Heart left ventricle (tissue), 13 donors: ENCODE results near the gene ARHGAP15.

Experiments
- CTCF ChIP-seq, 12 donors: fragments of 200-600 bp; sonication (generic) in 4 of 12; IDR thresholded peaks; one replicate each; pipeline versions ENCODE4 v1.5.0 to v1.8.0; 2018 to 2022; ENCODE audit warnings: antibody characterized with exemption in 12 of 12, mild to moderate bottlenecking in 5 of 12
- POLR2A ChIP-seq, 2 donors: fragments of 450-650 bp; IDR thresholded peaks; one replicate each; pipeline ENCODE4 v1.6.1; 2017; ENCODE audit warnings: antibody characterized with exemption in 2 of 2, mild to moderate bottlenecking in 2 of 2, moderate library complexity in 2 of 2
- donor health status: ischemic (EF 13 %, LVEDD 7.1; RV severe dilation, severe dysfunction).
- donor health status: DM: no; HTN: yes; CAD: no.
- donor health status: DM: no; HTN: no; CAD: no.
- donor health status: ischemic (EF 25% LVEDD 6.9; RV normal size, moderate dysfunction).
- donor health status: ischemic (EF 25% LVEDD 5.7; RV mildly dilated, moderate dysfunction).
- donor health status: ischemic (EF 35%, LVEDD 5.7; RV mildly dilated, moderate dysfunction).
- donor health status: nonischemic (EF 11% LVEDD 7.7; RV severe dilation, severe dysfunction).
- donor health status: DM: yes; HTN: yes; CAD: no.
- donor health status: PGD.
- donor health status: ischemic (EF 29% LVEDD 5.4; RV normal size, mild dysfunction).
- donor health status: nonischemic (EF 23%, LVEDD 6.1; RV moderate dilation, normal function).

GRCh38 chr2:143700865-143701264, 571.6 kb downstream of the ARHGAP15 start:
- TF ChIP-seq POLR2A (IDR thresholded peaks at IDR 0.05), result no peak
- no peak for TF ChIP-seq CTCF (IDR thresholded peaks at IDR 0.05)
